HepG2 (cell line): ENCODE measurements around the gene IMPDH1. TPM values are rescaled to one million over a fixed set of nuclear protein-coding genes. Genes with fewer than 3 reads are reported as not detected.
A peak's percentile ranks its signal among the peaks of the same experiment; 100 is the strongest.

Experiments used
- ATF4 ChIP-seq, 2 experiments: fragments of 450-650 bp in 1 of 2; sonication (generic) in 1 of 2; formaldehyde crosslinking; IDR thresholded peaks; 2 replicates each; pipeline versions ENCODE4 v1.5.0 to v1.8.0; 2020 to 2022; ENCODE audit warnings: mild to moderate bottlenecking in 1 of 2, missing genetic modification reagents in 1 of 2
- CCDC6 ChIP-seq: sonication (generic); formaldehyde crosslinking; IDR thresholded peaks from 2 replicates; pipeline ENCODE4 v1.8.1; 2022; ENCODE audit warnings: mild to moderate bottlenecking, missing genetic modification reagents, moderate library complexity
- ETV6 ChIP-seq: sonication (generic); formaldehyde crosslinking; conservative IDR thresholded peaks from 2 replicates; pipeline ENCODE4 v1.4.0; 2020; ENCODE audit warnings: missing genetic modification reagents
- GABPB1 ChIP-seq: IDR thresholded peaks from 2 replicates; pipeline ENCODE4 v1.6.1; 2016; ENCODE audit warnings: mild to moderate bottlenecking, missing genetic modification reagents, moderate library complexity, missing compliant biosample characterization
- GATA4 ChIP-seq: sonication (generic); IDR thresholded peaks from 2 replicates; pipeline ENCODE4 v1.6.1; 2016; ENCODE audit warnings: antibody characterized with exemption, low read depth, borderline replicate concordance
- KDM6A ChIP-seq: IDR thresholded peaks from 2 replicates; pipeline ENCODE4 v1.6.1; 2016; ENCODE audit warnings: low read depth
- MTA1 ChIP-seq: sonication (generic); formaldehyde crosslinking; IDR thresholded peaks from 2 replicates; pipeline ENCODE4 v1.4.0; 2020; ENCODE audit warnings: missing genetic modification reagents, mild to moderate bottlenecking, borderline replicate concordance
- NFKB2 ChIP-seq: sonication (generic); formaldehyde crosslinking; IDR thresholded peaks from 2 replicates; pipeline ENCODE4 v1.4.0; 2020; ENCODE audit warnings: missing genetic modification reagents, borderline replicate concordance
- RNF2 ChIP-seq: fragments of 450-650 bp; conservative IDR thresholded peaks from 2 replicates; pipeline ENCODE4 v1.6.1; 2016; ENCODE audit warnings: low read depth
- SIN3A ChIP-seq: IDR thresholded peaks from 2 replicates; pipeline ENCODE4 v1.6.1; 2011; ENCODE audit warnings: low read depth, mild to moderate bottlenecking, control low read depth, low read length, borderline replicate concordance
- SMAD3 ChIP-seq: sonication (generic); formaldehyde crosslinking; IDR thresholded peaks from 2 replicates; pipeline ENCODE4 v1.4.0; 2020; ENCODE audit warnings: missing genetic modification reagents
- TCF7 ChIP-seq: sonication (generic); IDR thresholded peaks from 2 replicates; pipeline ENCODE4 v1.6.1; 2016; ENCODE audit warnings: antibody characterized with exemption, low read depth
- TOPORS ChIP-seq: sonication (generic); formaldehyde crosslinking; IDR thresholded peaks from 2 replicates; pipeline ENCODE4 v1.8.0; 2023; ENCODE audit warnings: mild to moderate bottlenecking, missing genetic modification reagents
- ZNF34 ChIP-seq: sonication (generic); formaldehyde crosslinking; IDR thresholded peaks from 2 replicates; pipeline ENCODE4 v1.4.0; 2020; ENCODE audit warnings: mild to moderate bottlenecking, missing genetic modification reagents, borderline replicate concordance
- ZNF484 ChIP-seq: sonication (generic); formaldehyde crosslinking; IDR thresholded peaks from 2 replicates; pipeline ENCODE4 v1.5.1; 2020; ENCODE audit warnings: mild to moderate bottlenecking, low read depth, missing genetic modification reagents, borderline replicate concordance
- ZNF558 ChIP-seq: sonication (generic); formaldehyde crosslinking; IDR thresholded peaks from 2 replicates; pipeline ENCODE4 v1.9.0; 2022; ENCODE audit warnings: mild to moderate bottlenecking, missing genetic modification reagents, borderline replicate concordance
- ZNF746 ChIP-seq: sonication (generic); formaldehyde crosslinking; IDR thresholded peaks from 2 replicates; pipeline ENCODE4 v1.8.0; 2022; ENCODE audit warnings: mild to moderate bottlenecking, missing genetic modification reagents
- ZNF781 ChIP-seq: sonication (generic); formaldehyde crosslinking; IDR thresholded peaks from 2 replicates; pipeline ENCODE4 v1.5.1; 2020; ENCODE audit warnings: borderline replicate concordance, mild to moderate bottlenecking, missing genetic modification reagents; ENCODE audit errors: not compliant biosample characterization
- ZNF788 ChIP-seq: sonication (generic); formaldehyde crosslinking; IDR thresholded peaks from 2 replicates; pipeline ENCODE4 v1.5.0; 2020; ENCODE audit warnings: mild to moderate bottlenecking, missing genetic modification reagents, borderline replicate concordance
- ZNF841 ChIP-seq: sonication (generic); formaldehyde crosslinking; IDR thresholded peaks from 2 replicates; pipeline ENCODE4 v1.8.1; 2023; ENCODE audit warnings: missing genetic modification reagents, borderline replicate concordance
- ZSCAN22 ChIP-seq: sonication (generic); formaldehyde crosslinking; IDR thresholded peaks from 2 replicates; pipeline ENCODE4 v1.4.0; 2020; ENCODE audit warnings: mild to moderate bottlenecking, missing genetic modification reagents
- polyA plus RNA-seq, 8 experiments: library from polyadenylated mRNA; depleted of rRNA in 3 of 8; stranded (reverse) in 7 of 8; unstranded in 1 of 8; fragments of >200 nt; fragmentation: Illumina TruSeq in 4 of 8; extraction: Trizol in 4 of 8; gene quantifications; 2 replicates each; pipeline versions ENCODE4 v1.2.1 to v1.2.3, GENCODE V29; 2011 to 2016; ENCODE audit warnings: low read depth in 4 of 8, missing spikeins in 1 of 8, mixed read lengths in 1 of 8; ENCODE audit not compliant: insufficient read depth in 1 of 8
- total RNA-seq, 5 experiments: library from RNA; depleted of rRNA; stranded (reverse); fragments of >200 nt; fragmentation: Illumina TruSeq; extraction: Trizol; gene quantifications; 2 replicates each; pipeline ENCODE4 v1.2.3, GENCODE V29; 2016; ENCODE audit warnings: low read depth in 1 of 5
- TF ChIP-seq, protein P1 (sequence below): sonication (generic); formaldehyde crosslinking; IDR thresholded peaks from 2 replicates; pipeline ENCODE4 v1.4.0; 2020; ENCODE audit warnings: mild to moderate bottlenecking, low read depth, missing genetic modification reagents
- TF ChIP-seq, protein P2 (sequence below), 2 experiments: IDR thresholded peaks; 2 replicates each; pipeline ENCODE4 v1.6.1; 2011 to 2012; ENCODE audit warnings: low read length in 2 of 2, borderline replicate concordance in 1 of 2, low read depth in 1 of 2, mild to moderate bottlenecking in 1 of 2, moderate library complexity in 1 of 2

The IMPDH1 gene
- total and polyA plus RNA-seq, 2 of the 13 experiments (the other 11 are each of a cell fraction or from before 2014, with no cell fraction given): 22.8 to 34.0 TPM

- TF ChIP-seq, protein P1, sequence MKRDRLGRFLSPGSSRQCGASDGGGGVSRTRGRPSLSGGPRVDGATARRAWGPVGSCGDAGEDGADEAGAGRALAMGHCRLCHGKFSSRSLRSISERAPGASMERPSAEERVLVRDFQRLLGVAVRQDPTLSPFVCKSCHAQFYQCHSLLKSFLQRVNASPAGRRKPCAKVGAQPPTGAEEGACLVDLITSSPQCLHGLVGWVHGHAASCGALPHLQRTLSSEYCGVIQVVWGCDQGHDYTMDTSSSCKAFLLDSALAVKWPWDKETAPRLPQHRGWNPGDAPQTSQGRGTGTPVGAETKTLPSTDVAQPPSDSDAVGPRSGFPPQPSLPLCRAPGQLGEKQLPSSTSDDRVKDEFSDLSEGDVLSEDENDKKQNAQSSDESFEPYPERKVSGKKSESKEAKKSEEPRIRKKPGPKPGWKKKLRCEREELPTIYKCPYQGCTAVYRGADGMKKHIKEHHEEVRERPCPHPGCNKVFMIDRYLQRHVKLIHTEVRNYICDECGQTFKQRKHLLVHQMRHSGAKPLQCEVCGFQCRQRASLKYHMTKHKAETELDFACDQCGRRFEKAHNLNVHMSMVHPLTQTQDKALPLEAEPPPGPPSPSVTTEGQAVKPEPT (CRISPR knock-in tag): peak; percentile 98
- TF ChIP-seq TOPORS (CRISPR knock-in tag) (peak; percentile 100), ZSCAN22 (peak; percentile 85; the same call in 1 of the 2 replicates), SIN3A (peak; percentile 81; the same call in 1 of the 2 replicates), KDM6A (CRISPR knock-in tag) (0 out of 2 replicates have a peak, but pooled peaks have one; percentile 39), ATF4 (CRISPR knock-in tag; IDR thresholded peaks at IDR 0.05) (peak in 1 of 2 experiments; percentile 79; a peak in 1 of 4 replicates), ZNF788 (CRISPR knock-in tag) (peak; percentile 99), ZNF841 (CRISPR knock-in tag) (peak; percentile 96), ZNF746 (CRISPR knock-in tag) (peak; percentile 92), ZNF558 (peak; percentile 98; the same call in 1 of the 2 replicates), ZNF781 (CRISPR knock-in tag) (peak; percentile 99), SMAD3 (CRISPR knock-in tag) (peak; percentile 94), ETV6 (peak; percentile 96), TCF7 (no peak), CCDC6 (peak; percentile 100), NFKB2 (CRISPR knock-in tag) (peak; percentile 100), GABPB1 (peak; percentile 99), ZNF34 (CRISPR knock-in tag) (peak; percentile 66; the same call in 1 of the 2 replicates), RNF2 (peak; percentile 99), MTA1 (peak; percentile 88; the same call in 1 of the 2 replicates), ZNF484 (CRISPR knock-in tag) (no peak), GATA4 (peak; percentile 57; the same call in 1 of the 2 replicates)
- TF ChIP-seq, protein P2, sequence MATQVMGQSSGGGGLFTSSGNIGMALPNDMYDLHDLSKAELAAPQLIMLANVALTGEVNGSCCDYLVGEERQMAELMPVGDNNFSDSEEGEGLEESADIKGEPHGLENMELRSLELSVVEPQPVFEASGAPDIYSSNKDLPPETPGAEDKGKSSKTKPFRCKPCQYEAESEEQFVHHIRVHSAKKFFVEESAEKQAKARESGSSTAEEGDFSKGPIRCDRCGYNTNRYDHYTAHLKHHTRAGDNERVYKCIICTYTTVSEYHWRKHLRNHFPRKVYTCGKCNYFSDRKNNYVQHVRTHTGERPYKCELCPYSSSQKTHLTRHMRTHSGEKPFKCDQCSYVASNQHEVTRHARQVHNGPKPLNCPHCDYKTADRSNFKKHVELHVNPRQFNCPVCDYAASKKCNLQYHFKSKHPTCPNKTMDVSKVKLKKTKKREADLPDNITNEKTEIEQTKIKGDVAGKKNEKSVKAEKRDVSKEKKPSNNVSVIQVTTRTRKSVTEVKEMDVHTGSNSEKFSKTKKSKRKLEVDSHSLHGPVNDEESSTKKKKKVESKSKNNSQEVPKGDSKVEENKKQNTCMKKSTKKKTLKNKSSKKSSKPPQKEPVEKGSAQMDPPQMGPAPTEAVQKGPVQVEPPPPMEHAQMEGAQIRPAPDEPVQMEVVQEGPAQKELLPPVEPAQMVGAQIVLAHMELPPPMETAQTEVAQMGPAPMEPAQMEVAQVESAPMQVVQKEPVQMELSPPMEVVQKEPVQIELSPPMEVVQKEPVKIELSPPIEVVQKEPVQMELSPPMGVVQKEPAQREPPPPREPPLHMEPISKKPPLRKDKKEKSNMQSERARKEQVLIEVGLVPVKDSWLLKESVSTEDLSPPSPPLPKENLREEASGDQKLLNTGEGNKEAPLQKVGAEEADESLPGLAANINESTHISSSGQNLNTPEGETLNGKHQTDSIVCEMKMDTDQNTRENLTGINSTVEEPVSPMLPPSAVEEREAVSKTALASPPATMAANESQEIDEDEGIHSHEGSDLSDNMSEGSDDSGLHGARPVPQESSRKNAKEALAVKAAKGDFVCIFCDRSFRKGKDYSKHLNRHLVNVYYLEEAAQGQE (IDR thresholded peaks at IDR 0.05; ENCODE audit: borderline replicate concordance in 1 of 2, low read depth in 1 of 2, low read length in 2 of 2): peak in 1 of 2 experiments; percentile 58; a peak in 1 of 4 replicates
These were observed 66.0 kb downstream of the IMPDH1 start, which contains the start of gene RBM28 (continued) for GRCh38 chr7:128343554-128344430.
